OCI-M2 (cell line): ENCODE results near the gene FAAP24.
A peak's percentile ranks its signal among the peaks of the same experiment; 100 is the strongest.
"Not testable (repeated sequence)": the region's sequence is repeated elsewhere in the genome, so short reads cannot be mapped to it uniquely, and the experiment has no call there.

Source experiments
- DNase-seq: peaks from one replicate; lab custom pipeline; 2025; ENCODE audit not compliant: unreplicated experiment; lab: John Stamatoyannopoulos, UW

The FAAP24 gene

GRCh38 chr19:32971715-32972540 is at the start of gene FAAP24, which contains the start of gene CEP89:
TSS of gene FAAP24 (plus strand) at chr19:32972242. CDS start at chr19:32973197, 955 bp downstream.
TSS of gene CEP89 (minus strand) at chr19:32971958. CDS start at chr19:32971874, 84 bp downstream.
- DNase-seq, result peak; percentile 100

- no peak for DNase-seq
Observed at GRCh38 chr19:32924200-32924599, 47.8 kb upstream of the FAAP24 start.

- no peak for DNase-seq
Observed at GRCh38 chr19:32928806-32929205, 43.2 kb upstream of the FAAP24 start.

GRCh38 chr19:32930567-32930966 is 41.5 kb upstream of the FAAP24 start:
- DNase-seq, result no peak

GRCh38 chr19:32933571-32933970 is 38.5 kb upstream of the FAAP24 start:
- DNase-seq, result no peak

GRCh38 chr19:32935629-32936028 is 36.4 kb upstream of the FAAP24 start:
- DNase-seq, result no peak

GRCh38 chr19:32936065-32936464 is 36.0 kb upstream of the FAAP24 start:
- DNase-seq, result no peak

GRCh38 chr19:32941273-32941672 is 30.8 kb upstream of the FAAP24 start:
- DNase-seq, result not testable (repeated sequence)

GRCh38 chr19:32945260-32945659 is 26.8 kb upstream of the FAAP24 start:
- no peak for DNase-seq

GRCh38 chr19:32966750-32967149 is 5.3 kb upstream of the FAAP24 start:
- DNase-seq, result no peak

GRCh38 chr19:32969549-32969948 is 2.5 kb upstream of the FAAP24 start:
- DNase-seq, result no peak

- no peak for DNase-seq
Observed at GRCh38 chr19:32971012-32971595, 938 bp upstream of the FAAP24 start.

- DNase-seq, result peak; percentile 97
Observed at GRCh38 chr19:32976223-32976805, 4.3 kb downstream of the FAAP24 start.

- no peak for DNase-seq
Observed at GRCh38 chr19:32977280-32977679, 5.2 kb downstream of the FAAP24 start.

GRCh38 chr19:32977813-32978212 is 5.8 kb downstream of the FAAP24 start:
- not testable (repeated sequence) for DNase-seq

- not testable (repeated sequence) for DNase-seq
Observed at GRCh38 chr19:32979807-32980206, 7.8 kb downstream of the FAAP24 start.

- not testable (repeated sequence) for DNase-seq
Observed at GRCh38 chr19:32982488-32982887, 10.4 kb downstream of the FAAP24 start.

- DNase-seq, result not testable (repeated sequence)
Observed at GRCh38 chr19:32988254-32988653, 16.2 kb downstream of the FAAP24 start.

GRCh38 chr19:32988724-32989123 is 16.7 kb downstream of the FAAP24 start:
- DNase-seq, result no peak

- DNase-seq, result not testable (repeated sequence)
Observed at GRCh38 chr19:32995966-32996365, 23.9 kb downstream of the FAAP24 start.

- DNase-seq, result not testable (repeated sequence)
Observed at GRCh38 chr19:32997061-32997464, 25.0 kb downstream of the FAAP24 start.
